Endometrial microvascular endothelial cells (primary cell): Measurements from ENCODE around the gene NUPR1. TPM values are rescaled to one million over a fixed set of nuclear protein-coding genes. Genes with fewer than 3 reads are reported as not detected.
"Not testable (repeated sequence)": the region's sequence is repeated elsewhere in the genome, so short reads cannot be mapped to it uniquely, and the experiment has no call there.

Source experiments
- in situ Hi-C: cut with HindIII; loops from 2 replicates; pipeline ENCODE4 v1.10.0; 2017; ENCODE audit warnings: low sequenced_read_pairs, low pct_unique_long_range_greater_than_20kb; ENCODE audit errors: inconsistent ontology term
- total RNA-seq: library from RNA; depleted of rRNA; stranded (reverse); fragments of >200 nt; gene quantifications from one replicate; pipeline ENCODE4 v1.2.3, GENCODE V29; 2015; ENCODE audit errors: inconsistent ontology term

The NUPR1 gene
- total RNA-seq, 1 donor from 2014 or later = 0.56 TPM

DNA sequence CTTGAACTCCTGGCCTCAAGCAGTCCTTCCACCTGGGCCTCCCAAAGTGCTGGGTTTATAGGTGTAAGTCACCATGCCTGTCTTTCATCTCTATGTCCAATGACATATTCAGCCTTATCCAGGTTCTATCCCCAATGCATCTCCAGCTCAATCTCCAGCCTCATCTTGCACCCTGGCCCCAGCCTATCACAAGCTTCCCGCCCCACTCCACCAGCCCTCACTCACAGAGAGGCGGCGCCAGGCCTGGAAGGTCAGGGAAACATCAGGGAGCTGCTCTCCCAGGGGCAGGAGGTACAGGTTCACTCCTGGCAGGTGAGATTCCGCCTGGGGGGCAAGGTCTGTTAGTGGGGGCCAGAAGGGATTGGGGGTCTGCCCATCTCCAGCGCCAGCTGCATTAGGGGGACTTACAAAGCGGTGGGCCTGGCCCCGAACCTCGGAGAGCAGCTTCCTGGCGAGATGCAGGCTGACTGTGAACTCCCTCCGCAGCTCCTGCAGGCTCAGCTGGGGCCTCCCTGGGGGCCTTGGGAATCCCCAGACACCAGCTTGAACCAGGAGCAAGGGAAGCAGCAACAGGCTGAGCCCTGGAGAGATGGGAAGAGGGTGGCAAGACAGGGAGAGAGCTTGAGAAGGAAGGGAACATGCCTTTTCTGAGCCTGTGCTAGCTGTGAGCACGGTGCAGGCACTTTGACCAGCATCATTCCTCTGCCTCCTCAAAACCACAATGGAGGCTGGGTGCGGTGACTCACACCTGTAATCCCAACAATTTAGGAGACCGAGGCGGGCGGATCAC lies 35.1 kb downstream of the NUPR1 start:
- in situ Hi-C loops = no loop called here

DNA sequence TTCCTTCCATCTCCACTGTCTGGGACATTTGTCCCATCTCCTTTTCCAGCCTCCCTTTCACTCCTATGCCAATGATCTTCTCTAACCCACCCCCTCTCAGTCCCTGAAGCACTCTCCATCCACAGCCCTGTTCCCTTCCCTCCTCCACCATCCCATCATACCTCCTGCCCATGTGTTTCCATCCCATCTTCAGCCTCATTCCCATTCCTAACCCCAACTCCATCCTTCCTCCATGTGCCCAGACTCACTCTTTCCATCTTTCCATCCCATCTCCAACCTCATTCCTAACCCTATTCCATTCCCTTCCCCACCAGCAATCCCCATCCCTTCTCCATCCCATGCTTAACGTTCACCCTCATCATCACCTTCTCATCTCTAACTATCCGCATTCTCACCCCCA lies 36.5 kb downstream of the NUPR1 start:
- in situ Hi-C loops = no loop called here

DNA sequence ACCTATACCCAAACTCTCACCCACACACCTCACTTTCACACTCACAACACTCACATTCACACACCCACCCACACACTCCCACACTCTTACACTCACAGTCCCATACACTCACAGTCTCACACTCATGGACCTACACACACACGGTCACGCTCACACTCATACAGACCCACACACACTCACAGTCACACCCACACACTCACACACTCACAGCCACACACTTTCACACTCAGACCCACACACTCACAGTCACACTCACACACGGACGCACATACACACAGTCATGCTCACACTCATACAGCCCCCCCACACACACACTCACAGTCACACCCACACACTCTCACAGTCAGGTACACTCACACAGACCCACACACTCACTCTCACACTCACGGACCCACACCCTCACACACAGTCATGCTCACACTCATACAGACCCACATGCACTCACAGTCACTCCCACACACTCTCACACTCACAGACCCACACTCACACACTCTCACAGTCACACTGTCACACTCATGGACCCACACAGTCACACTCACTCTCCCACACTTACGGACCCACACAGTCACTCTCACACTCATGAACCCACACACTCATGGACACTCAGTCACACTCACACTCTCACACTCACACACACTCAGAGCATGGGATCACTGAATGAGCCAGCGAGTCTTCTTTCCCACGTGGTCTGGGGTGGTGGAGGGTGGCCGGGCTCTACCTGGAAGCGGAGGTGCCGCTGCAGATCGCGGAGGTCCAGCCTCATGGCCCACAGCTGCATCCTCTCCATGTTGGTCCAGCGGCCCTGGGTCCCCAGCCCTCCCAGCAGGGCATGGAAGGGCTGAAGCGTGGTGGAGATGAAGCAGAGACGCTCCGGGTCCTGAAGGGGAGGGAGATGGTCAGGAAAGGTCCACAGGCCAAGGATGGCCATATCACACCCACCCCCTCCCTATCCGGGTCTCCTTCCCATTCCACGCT lies 37.2 kb downstream of the NUPR1 start:
- in situ Hi-C loops = no loop called here

GRCh38 chr16:28500476-28501180 lies 38.1 kb downstream of the NUPR1 start:
- in situ Hi-C loops = not testable (repeated sequence)

DNA sequence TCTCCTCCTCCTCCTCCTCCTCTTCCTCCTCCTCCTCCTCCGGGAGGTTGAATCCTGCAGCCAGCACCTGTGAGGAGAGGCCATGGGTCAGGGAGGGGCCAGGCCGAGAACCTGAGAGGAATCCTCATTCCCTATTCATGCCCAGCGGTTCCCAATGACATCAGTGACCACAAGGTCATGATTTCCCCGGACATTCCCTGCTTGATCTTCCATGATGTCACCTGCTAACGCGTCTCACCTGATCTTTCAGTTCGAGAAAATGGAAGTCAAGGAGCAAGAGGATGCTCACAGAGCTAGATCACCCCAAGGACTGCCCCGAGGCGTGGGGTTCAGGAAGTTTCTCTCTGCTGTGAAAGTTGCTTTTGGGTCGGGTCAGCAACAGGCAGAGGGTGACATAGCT lies 38.9 kb downstream of the NUPR1 start:
- in situ Hi-C loops = no loop called here

GRCh38 chr16:28498666-28499381 lies 40.0 kb downstream of the NUPR1 start:
- in situ Hi-C loops = no loop called here

DNA sequence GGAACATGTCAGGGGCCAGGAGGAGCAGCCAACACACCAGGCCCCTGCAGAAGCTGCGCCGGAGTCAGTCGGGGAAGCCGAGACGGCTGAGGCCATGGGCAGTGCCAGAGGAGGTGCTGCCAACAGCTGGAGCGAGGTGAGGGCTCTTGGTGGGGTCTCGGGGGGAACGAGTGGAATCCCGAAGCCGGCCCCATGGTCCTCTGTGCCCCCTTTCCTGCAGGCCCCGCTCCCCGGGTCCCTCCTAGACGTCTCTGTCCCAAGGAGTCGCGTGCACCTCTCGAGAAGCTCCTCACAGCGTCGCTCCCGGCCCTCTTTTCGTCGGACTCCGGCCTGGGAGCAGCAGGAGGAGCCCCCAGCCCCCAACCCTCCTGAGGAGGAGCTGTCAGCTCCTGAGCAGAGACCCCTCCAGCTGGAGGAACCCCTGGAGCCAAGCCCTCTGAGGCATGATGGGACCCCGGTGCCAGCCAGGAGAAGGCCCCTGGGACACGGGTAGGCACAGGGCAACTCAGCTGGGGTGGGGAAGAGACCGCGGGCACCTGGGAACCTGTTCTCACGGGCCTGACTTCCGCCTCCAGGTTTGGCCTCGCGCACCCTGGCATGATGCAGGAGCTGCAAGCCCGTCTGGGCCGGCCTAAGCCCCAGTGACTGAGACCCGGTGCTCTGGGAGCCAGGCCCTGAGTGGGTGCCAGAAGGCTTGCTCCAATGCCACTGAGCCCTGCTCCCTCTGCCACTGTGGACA lies 40.7 kb downstream of the NUPR1 start:
- in situ Hi-C loops = no loop called here

DNA sequence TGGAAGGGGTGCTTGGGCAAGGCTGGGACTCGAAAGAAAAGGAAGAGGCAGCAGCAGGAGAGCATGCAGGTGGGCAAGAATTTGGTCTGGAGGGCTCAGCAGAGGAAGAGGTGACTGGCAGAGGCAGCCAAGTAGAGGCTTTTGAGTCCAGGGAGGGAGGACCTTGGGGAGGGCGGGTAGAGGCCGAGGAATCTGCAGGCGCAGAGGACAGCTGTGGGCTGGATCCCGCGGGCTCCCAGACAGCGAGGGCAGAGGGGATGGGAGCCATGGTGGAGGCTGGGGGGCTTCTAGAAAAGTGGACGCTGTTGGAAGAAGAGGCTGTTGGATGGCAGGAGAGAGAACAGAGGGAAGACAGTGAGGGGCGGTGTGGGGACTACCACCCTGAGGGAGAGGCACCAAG lies 41.4 kb downstream of the NUPR1 start:
- in situ Hi-C loops = no loop called here

- in situ Hi-C loops = no loop called here
Observed at GRCh38 chr16:28496844-28497243, 41.9 kb downstream of the NUPR1 start.

DNA sequence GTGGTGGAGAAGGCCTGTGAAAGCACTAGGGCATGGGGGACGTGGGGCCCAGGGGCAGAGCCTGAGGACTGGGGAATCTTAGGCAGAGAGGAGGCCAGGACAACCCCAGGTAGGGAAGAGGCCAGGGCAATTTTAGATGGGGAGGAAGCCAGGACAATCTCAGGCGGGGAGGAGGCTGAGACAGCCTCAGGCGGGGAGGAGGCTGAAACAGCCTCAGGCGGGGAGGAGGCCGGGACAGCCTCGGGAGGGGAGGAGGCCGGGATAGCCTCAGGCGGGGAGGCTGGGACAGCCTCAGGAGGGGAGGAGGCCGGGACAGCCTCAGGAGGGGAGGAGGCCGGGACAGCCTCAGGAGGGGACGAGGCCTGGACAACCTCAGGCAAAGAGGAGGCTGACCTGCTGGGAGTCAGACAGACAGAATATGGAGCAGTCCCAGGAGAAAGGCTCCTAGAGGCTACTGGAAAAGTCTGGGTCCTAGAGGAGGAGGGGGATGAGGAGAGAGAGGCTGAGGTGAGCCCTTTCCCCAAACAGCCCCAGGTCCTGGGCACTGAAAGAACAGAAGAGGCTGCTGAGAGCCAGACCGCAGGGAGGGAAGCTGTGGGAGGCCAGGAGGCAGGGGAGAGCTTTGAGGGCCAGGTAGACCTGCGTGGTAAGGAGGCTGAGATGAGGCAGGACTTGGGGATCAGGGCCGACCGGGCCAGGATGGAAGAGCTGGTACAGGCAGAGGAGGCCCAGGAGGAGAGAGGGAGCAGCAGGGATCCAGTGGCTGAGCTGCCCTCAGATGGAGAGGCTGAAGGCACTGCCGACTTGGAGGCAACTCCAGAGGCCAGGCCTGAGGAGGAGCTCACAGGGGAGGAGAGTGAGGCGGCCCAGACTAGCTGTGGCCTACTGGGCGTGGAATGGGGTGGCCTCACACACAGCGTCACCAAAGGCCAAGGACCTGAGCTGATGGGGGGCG lies 42.7 kb downstream of the NUPR1 start:
- in situ Hi-C loops = no loop called here

DNA sequence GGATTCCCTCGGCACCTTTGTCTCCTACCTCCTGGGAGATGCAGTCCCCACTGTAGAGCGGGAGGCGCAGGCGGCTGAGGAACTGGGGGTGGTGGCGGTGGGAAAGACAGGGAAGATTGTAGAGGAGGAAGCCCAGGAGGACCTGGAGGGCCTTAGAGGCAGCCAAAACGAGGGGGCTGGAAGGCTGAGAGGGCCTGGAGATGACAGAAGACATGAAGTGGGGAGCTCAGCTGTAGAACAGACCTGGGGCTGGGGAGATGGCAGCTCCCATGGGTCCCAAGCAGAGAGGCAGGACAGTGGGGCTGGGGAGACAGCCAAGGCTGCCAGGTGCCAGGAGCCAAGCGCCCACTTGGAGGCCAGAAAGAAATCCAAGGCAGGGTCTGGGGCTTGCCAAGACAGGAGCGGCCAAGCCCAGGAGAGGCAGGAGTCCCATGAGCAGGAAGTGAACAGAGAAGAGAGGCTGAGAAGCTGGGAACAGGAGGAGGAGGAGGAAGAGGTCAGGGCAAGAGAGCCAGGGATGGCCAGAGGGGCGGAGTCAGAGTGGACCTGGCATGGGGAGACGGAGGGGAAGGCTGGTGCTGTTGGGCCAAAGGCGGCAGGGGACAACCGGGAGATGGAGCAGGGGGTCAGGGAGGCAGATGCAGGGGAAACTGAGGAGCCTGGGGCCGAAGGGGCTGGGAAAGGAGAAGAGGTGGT lies 43.5 kb downstream of the NUPR1 start:
- in situ Hi-C loops = no loop called here

- in situ Hi-C loops = no loop called here
Observed at GRCh38 chr16:28494121-28494851, 44.5 kb downstream of the NUPR1 start, which contains the start of gene APOBR. APOBR (plus strand) TSS chr16:28494643; CDS start chr16:28494682, 39 bp downstream.

- in situ Hi-C loops = no loop called here
Observed at GRCh38 chr16:28492511-28492910, 46.3 kb downstream of the NUPR1 start.

- in situ Hi-C loops = no loop called here
Observed at GRCh38 chr16:28491970-28492474, 46.8 kb downstream of the NUPR1 start, which contains the start of gene CLN3. CLN3 (minus strand) TSS chr16:28492074; CDS start chr16:28491759, 315 bp downstream.

GRCh38 chr16:28491230-28491969 lies 47.4 kb downstream of the NUPR1 start:
- in situ Hi-C loops = no loop called here
